IMR-90 (cell line): Measurements from ENCODE around the gene FBLN1.

Experiments
- POLR2A ChIP-seq: IDR thresholded peaks from 2 replicates; pipeline ENCODE4 v1.6.1; 2012; ENCODE audit warnings: mild to moderate bottlenecking, low read depth, low read length
- RAD21 ChIP-seq: IDR thresholded peaks from 2 replicates; pipeline ENCODE4 v1.6.1; 2012; ENCODE audit warnings: low read length, improper control_type of control experiment
- RCOR1 ChIP-seq: IDR thresholded peaks from 2 replicates; pipeline ENCODE4 v1.6.1; 2012; ENCODE audit warnings: mild to moderate bottlenecking, low read length, improper control_type of control experiment; ENCODE audit not compliant: insufficient replicate concordance
- SMC3 ChIP-seq: fragments of 150-350 bp; IDR thresholded peaks from 2 replicates; pipeline ENCODE4 v1.6.1; 2016; ENCODE audit warnings: low read depth, mild to moderate bottlenecking, antibody characterized with exemption, low read length, moderate library complexity
- TF ChIP-seq, protein P1 (sequence below): conservative IDR thresholded peaks from 2 replicates; pipeline ENCODE4 v1.5.1; 2012; ENCODE audit warnings: mild to moderate bottlenecking, low read depth, low read length, improper control_type of control experiment

- TF ChIP-seq POLR2A (no peak), RAD21 (no peak), SMC3 (no peak), RCOR1 (no peak)
- TF ChIP-seq, protein P1, sequence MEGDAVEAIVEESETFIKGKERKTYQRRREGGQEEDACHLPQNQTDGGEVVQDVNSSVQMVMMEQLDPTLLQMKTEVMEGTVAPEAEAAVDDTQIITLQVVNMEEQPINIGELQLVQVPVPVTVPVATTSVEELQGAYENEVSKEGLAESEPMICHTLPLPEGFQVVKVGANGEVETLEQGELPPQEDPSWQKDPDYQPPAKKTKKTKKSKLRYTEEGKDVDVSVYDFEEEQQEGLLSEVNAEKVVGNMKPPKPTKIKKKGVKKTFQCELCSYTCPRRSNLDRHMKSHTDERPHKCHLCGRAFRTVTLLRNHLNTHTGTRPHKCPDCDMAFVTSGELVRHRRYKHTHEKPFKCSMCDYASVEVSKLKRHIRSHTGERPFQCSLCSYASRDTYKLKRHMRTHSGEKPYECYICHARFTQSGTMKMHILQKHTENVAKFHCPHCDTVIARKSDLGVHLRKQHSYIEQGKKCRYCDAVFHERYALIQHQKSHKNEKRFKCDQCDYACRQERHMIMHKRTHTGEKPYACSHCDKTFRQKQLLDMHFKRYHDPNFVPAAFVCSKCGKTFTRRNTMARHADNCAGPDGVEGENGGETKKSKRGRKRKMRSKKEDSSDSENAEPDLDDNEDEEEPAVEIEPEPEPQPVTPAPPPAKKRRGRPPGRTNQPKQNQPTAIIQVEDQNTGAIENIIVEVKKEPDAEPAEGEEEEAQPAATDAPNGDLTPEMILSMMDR, result no peak
These were observed 135.5 kb downstream of the FBLN1 start for GRCh38 chr22:45638197-45638596.
